ENCODE measurements around the gene DCLK2. TPM values are rescaled to one million over a fixed set of nuclear protein-coding genes. Genes with fewer than 3 reads are reported as not detected.
"Not testable (repeated sequence)": the region's sequence is repeated elsewhere in the genome, so short reads cannot be mapped to it uniquely, and the experiment has no call there.

DCLK2 gene
- polyA plus RNA-seq, 10 donors, result 5.2 to 10.2 (median 7.6) TPM

- no peak for DNase-seq
These were observed 67.7 kb downstream of the DCLK2 start for GRCh38 chr4:150145946-150146340.

GRCh38 chr4:150149381-150149780, 71.1 kb downstream of the DCLK2 start:
- peak in 2 of 3 donors; percentile 15 to 43 for DNase-seq

GRCh38 chr4:150150629-150151062, 72.4 kb downstream of the DCLK2 start:
- no peak for DNase-seq

GRCh38 chr4:150152766-150153165, 74.5 kb downstream of the DCLK2 start:
- DNase-seq, result peak in 2 of 3 donors; percentile 13 to 17

- DNase-seq, result no peak
These were observed 77.1 kb downstream of the DCLK2 start for GRCh38 chr4:150155391-150155790.

GRCh38 chr4:150156543-150156942, 78.3 kb downstream of the DCLK2 start:
- DNase-seq, result no peak

- no peak for DNase-seq
These were observed 79.8 kb downstream of the DCLK2 start for GRCh38 chr4:150158041-150158440.

- DNase-seq, result no peak
These were observed 82.2 kb downstream of the DCLK2 start for GRCh38 chr4:150160473-150160872.

- no peak for DNase-seq
These were observed 82.9 kb downstream of the DCLK2 start for GRCh38 chr4:150161109-150161508.

- not testable (repeated sequence) for DNase-seq
These were observed 83.8 kb downstream of the DCLK2 start for GRCh38 chr4:150162020-150162419.

- DNase-seq, result no peak
These were observed 85.8 kb downstream of the DCLK2 start for GRCh38 chr4:150164055-150164454.

- DNase-seq, result no peak
These were observed 86.8 kb downstream of the DCLK2 start for GRCh38 chr4:150164956-150165629.

- no peak for DNase-seq
These were observed 88.8 kb downstream of the DCLK2 start for GRCh38 chr4:150167054-150167453.

- no peak for DNase-seq
These were observed 95.2 kb downstream of the DCLK2 start for GRCh38 chr4:150173432-150173861.

GRCh38 chr4:150173982-150174398, 95.7 kb downstream of the DCLK2 start:
- peak in 1 of 3 donors; percentile 48 for DNase-seq

- peak; percentile 54 to 77 (median 70) for DNase-seq
These were observed 98.3 kb downstream of the DCLK2 start for GRCh38 chr4:150176547-150176946.

GRCh38 chr4:150178161-150178560, 99.9 kb downstream of the DCLK2 start:
- peak in 1 of 3 donors; percentile 33 for DNase-seq

- peak; percentile 39 to 64 (median 50) for DNase-seq
These were observed 103.3 kb downstream of the DCLK2 start for GRCh38 chr4:150181536-150181935.

GRCh38 chr4:150182794-150183193, 104.5 kb downstream of the DCLK2 start:
- DNase-seq, result no peak

GRCh38 chr4:150185033-150185432, 106.8 kb downstream of the DCLK2 start:
- DNase-seq, result not testable (repeated sequence)

GRCh38 chr4:150192986-150193385, 114.7 kb downstream of the DCLK2 start:
- DNase-seq, result no peak

- DNase-seq, result not testable (repeated sequence)
These were observed 119.0 kb downstream of the DCLK2 start for GRCh38 chr4:150197256-150197655.

- no peak for DNase-seq
These were observed 120.8 kb downstream of the DCLK2 start for GRCh38 chr4:150199056-150199455.

- no peak for DNase-seq
These were observed 126.8 kb downstream of the DCLK2 start for GRCh38 chr4:150205016-150205415.
